Neural cell (in vitro differentiated cells): Measurements from ENCODE around the gene CD27. TPM values are rescaled to one million over a fixed set of nuclear protein-coding genes. Genes with fewer than 3 reads are reported as not detected.

ENCODE experiments used
- H2AFZ ChIP-seq: fragments of 200-600, 300-800 bp; sonication (generic), shearing (Covaris generic); 2 replicates; pipeline ENCODE4 v1.6.0; 2014; ENCODE audit warnings: low read depth, mild to moderate bottlenecking, antibody characterized with exemption, low read length, moderate library complexity
- H3F3A ChIP-seq: fragments of 200-600 bp; shearing (Covaris generic); 2 replicates; pipeline ENCODE4 v1.6.1; 2016; ENCODE audit warnings: mild to moderate bottlenecking, moderate library complexity, mixed read lengths, antibody characterized with exemption, low read length; ENCODE audit not compliant: insufficient read depth, poor library complexity, severe bottlenecking
- H3K27ac ChIP-seq: fragments of 200-600, 300-800 bp; sonication (generic), shearing (Covaris generic); 2 replicates; pipeline ENCODE4 v1.5.1; 2014; ENCODE audit warnings: mild to moderate bottlenecking, low read length, moderate library complexity
- H3K27me3 ChIP-seq: fragments of 300-800, 200-600 bp; sonication (generic), shearing (Covaris generic); 2 replicates; pipeline ENCODE4 v1.6.0; 2014; ENCODE audit warnings: mild to moderate bottlenecking, low read depth, low read length, moderate library complexity; ENCODE audit not compliant: insufficient read depth
- H3K36me3 ChIP-seq: fragments of 300-800, 200-600 bp; sonication (generic), shearing (Covaris generic); 2 replicates; pipeline ENCODE4 v1.5.1; 2014; ENCODE audit warnings: mild to moderate bottlenecking, antibody characterized with exemption, low read length, moderate library complexity; ENCODE audit not compliant: insufficient read depth
- H3K4me2 ChIP-seq: fragments of 300-800, 200-600 bp; sonication (generic), shearing (Covaris generic); 2 replicates; pipeline ENCODE4 v1.6.0; 2014; ENCODE audit warnings: mild to moderate bottlenecking, low read length
- H3K4me3 ChIP-seq: fragments of 300-800, 200-600 bp; sonication (generic), shearing (Covaris generic); 2 replicates; pipeline ENCODE4 v1.5.1; 2014; ENCODE audit warnings: mild to moderate bottlenecking, low read length, moderate library complexity
- H3K79me2 ChIP-seq: fragments of 200-600 bp; shearing (Covaris generic); replicated peaks from 2 replicates; pipeline ENCODE4 v1.6.0; 2014; ENCODE audit warnings: mild to moderate bottlenecking, low read length, moderate library complexity; ENCODE audit not compliant: insufficient read depth
- H3K9ac ChIP-seq: fragments of 300-800, 200-600 bp; sonication (generic), shearing (Covaris generic); 2 replicates; pipeline ENCODE4 v1.6.1; 2016; ENCODE audit warnings: mild to moderate bottlenecking, low read length, mixed read lengths
- H3K9me2 ChIP-seq: fragments of 200-600 bp; shearing (Covaris generic); 2 replicates; pipeline ENCODE4 v1.6.1; 2016; ENCODE audit warnings: mild to moderate bottlenecking, low read length, mixed read lengths; ENCODE audit not compliant: insufficient read depth
- H3K9me3 ChIP-seq: fragments of 200-600, 300-800 bp; sonication (generic), shearing (Covaris generic); 2 replicates; pipeline ENCODE4 v1.6.1; 2016; ENCODE audit warnings: mild to moderate bottlenecking, mixed run types, low read length, moderate library complexity, mixed read lengths
- H4K20me1 ChIP-seq: fragments of 200-600 bp; shearing (Covaris generic); 2 replicates; pipeline ENCODE4 v1.6.1; 2016; ENCODE audit warnings: mild to moderate bottlenecking, mixed run types; ENCODE audit not compliant: insufficient read depth
- CTCF ChIP-seq: fragments of 450-650 bp; IDR thresholded peaks from 2 replicates; pipeline ENCODE4 v1.5.1; 2014; ENCODE audit warnings: antibody characterized with exemption, mild to moderate bottlenecking, moderate library complexity; ENCODE audit not compliant: poor library complexity, severe bottlenecking
- EP300 ChIP-seq: fragments of 450-650 bp; conservative IDR thresholded peaks from 2 replicates; pipeline ENCODE4 v1.6.1; 2014; ENCODE audit warnings: antibody characterized with exemption, mild to moderate bottlenecking, moderate library complexity; ENCODE audit not compliant: poor library complexity, severe bottlenecking
- EZH2 ChIP-seq: fragments of 200-600, 300-800 bp; shearing (Covaris generic), sonication (generic); IDR thresholded peaks from 2 replicates; pipeline ENCODE4 v1.6.1; 2014; ENCODE audit warnings: antibody characterized with exemption, low read length, borderline replicate concordance, mild to moderate bottlenecking; ENCODE audit not compliant: insufficient read depth, poor library complexity, severe bottlenecking
- MXI1 ChIP-seq: fragments of 450-650 bp; conservative IDR thresholded peaks from 2 replicates; pipeline ENCODE4 v1.6.1; 2014; ENCODE audit warnings: antibody characterized with exemption, mild to moderate bottlenecking; ENCODE audit not compliant: poor library complexity, severe bottlenecking
- POLR2AphosphoS5 ChIP-seq: IDR thresholded peaks from 2 replicates; pipeline ENCODE4 v1.6.1; 2012
- RAD21 ChIP-seq: fragments of 450-650 bp; conservative IDR thresholded peaks from 2 replicates; pipeline ENCODE4 v1.6.1; 2014; ENCODE audit warnings: antibody characterized with exemption, mild to moderate bottlenecking, moderate library complexity
- REST ChIP-seq: IDR thresholded peaks from 2 replicates; pipeline ENCODE4 v1.6.1; 2012; ENCODE audit warnings: borderline replicate concordance
- SMC3 ChIP-seq: fragments of 450-650 bp; conservative IDR thresholded peaks from 2 replicates; pipeline ENCODE4 v1.6.1; 2014; ENCODE audit warnings: antibody characterized with exemption, mild to moderate bottlenecking, moderate library complexity; ENCODE audit not compliant: poor library complexity
- TAF1 ChIP-seq: IDR thresholded peaks from 2 replicates; pipeline ENCODE4 v1.6.1; 2012; ENCODE audit warnings: low read depth
- polyA plus RNA-seq: library from polyadenylated mRNA; depleted of rRNA; stranded (reverse); fragments of >200 nt; gene quantifications from 2 replicates; pipeline ENCODE4 v1.2.3, GENCODE V29; 2014

CD27 gene
- polyA plus RNA-seq, 1 donor from 2014 or later, result not detected

- Histone ChIP-seq H3K9ac (peak overlapping the region; percentile 70), H3K27ac (no peak overlapping the region)
Observed at GRCh38 chr12:6450091-6450868, 5.5 kb downstream of the CD27 start.

More at GRCh38 chr12:6450091-6450868, 5.5 kb downstream of the CD27 start:
- Histone ChIP-seq H3K79me2 (no peaks in the 10 kb centered on the region), H3K4me3 (peak overlapping the region; percentile 55), H3K9me2 (no peaks in the 10 kb centered on the region), H2AFZ (peak overlapping the region; percentile 83), H3K36me3 (no peaks in the 10 kb centered on the region), H3K4me2 (no peak overlapping the region), H4K20me1 (no peaks in the 10 kb centered on the region), H3K9me3 (no peaks in the 10 kb centered on the region), H3K27me3 (no peaks in the 10 kb centered on the region), H3F3A (no peaks in the 10 kb centered on the region)
- no peak for TF ChIP-seq CTCF
- no peak for TF ChIP-seq EZH2
- TF ChIP-seq MXI1, result no peak
- no peak for TF ChIP-seq RAD21
- no peak for TF ChIP-seq REST
- TF ChIP-seq POLR2AphosphoS5, result no peak
- no peak for TF ChIP-seq EP300
- TF ChIP-seq SMC3, result no peak
- TF ChIP-seq TAF1, result no peak
